ENCODE results near the gene ADIPOR1.
"Not testable (repeated sequence)": the region's sequence is repeated elsewhere in the genome, so short reads cannot be mapped to it uniquely, and the experiment has no call there.

DNA sequence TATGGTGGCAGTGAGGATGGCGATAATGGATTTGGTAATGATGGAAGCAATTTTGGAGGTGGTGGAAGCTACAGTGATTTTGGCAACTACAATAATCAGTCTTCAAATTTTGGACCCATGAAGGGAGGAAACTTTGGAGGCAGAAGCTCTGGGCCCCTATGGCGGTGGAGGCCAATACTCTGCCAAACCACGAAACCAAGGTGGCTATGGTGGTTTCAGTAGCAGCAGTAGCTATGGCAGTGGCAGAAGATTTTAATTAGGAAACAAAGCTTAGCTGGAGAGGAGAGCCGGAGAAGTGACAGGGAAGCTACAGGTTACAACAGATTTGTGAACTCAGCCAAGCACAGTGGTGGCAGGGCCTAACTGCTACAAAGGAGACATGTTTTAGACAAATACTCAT is 45.6 kb downstream of the ADIPOR1 start:
- not testable (repeated sequence) for TF ChIP-seq CTCF (IDR thresholded peaks at IDR 0.05); FOXM1 (IDR thresholded peaks at IDR 0.05; ENCODE audit: low read depth); RFX5 (IDR thresholded peaks at IDR 0.05; ENCODE audit: low read length); SIN3A (IDR thresholded peaks at IDR 0.05; ENCODE audit: borderline replicate concordance, low read depth, low read length); YY1 (IDR thresholded peaks at IDR 0.05; ENCODE audit: low read depth)

Data from SK-N-SH (cell line).